WERI-Rb-1 (cell line): ENCODE measurements around the gene VWA2.

Source experiments
- DNase-seq: peaks from one replicate; pipeline ENCODE4 v3.0.0-alpha.2; 2020
- H3K27ac ChIP-seq: fragments of 250-450 bp; sonication (Bioruptor Pico); 2 replicates; pipeline ENCODE4 v1.5.1; 2020; ENCODE audit warnings: mild to moderate bottlenecking, moderate library complexity
- H3K27me3 ChIP-seq: fragments of 250-450 bp; sonication (Bioruptor Pico); 2 replicates; pipeline ENCODE4 v1.5.1; 2021; ENCODE audit warnings: mild to moderate bottlenecking, low read depth, moderate library complexity; ENCODE audit not compliant: insufficient read depth, severe bottlenecking
- H3K36me3 ChIP-seq: fragments of 250-450 bp; sonication (Bioruptor Pico); 2 replicates; pipeline ENCODE4 v1.5.1; 2020; ENCODE audit warnings: mild to moderate bottlenecking, moderate library complexity
- H3K4me3 ChIP-seq: 2 replicates; pipeline ENCODE4 v1.5.1; 2011; ENCODE audit warnings: low read depth, mild to moderate bottlenecking, control low read depth, low read length
- H3K9me3 ChIP-seq: fragments of 250-450 bp; sonication (Bioruptor Pico); 2 replicates; pipeline ENCODE4 v1.5.1; 2021; ENCODE audit warnings: mild to moderate bottlenecking, moderate library complexity; ENCODE audit not compliant: severe bottlenecking
- TF ChIP-seq, protein P1 (sequence below): IDR thresholded peaks from 2 replicates; pipeline ENCODE4 v1.5.1; 2011; ENCODE audit warnings: low read depth, mild to moderate bottlenecking, control low read depth, inconsistent platforms, low read length

Gene VWA2

DNA sequence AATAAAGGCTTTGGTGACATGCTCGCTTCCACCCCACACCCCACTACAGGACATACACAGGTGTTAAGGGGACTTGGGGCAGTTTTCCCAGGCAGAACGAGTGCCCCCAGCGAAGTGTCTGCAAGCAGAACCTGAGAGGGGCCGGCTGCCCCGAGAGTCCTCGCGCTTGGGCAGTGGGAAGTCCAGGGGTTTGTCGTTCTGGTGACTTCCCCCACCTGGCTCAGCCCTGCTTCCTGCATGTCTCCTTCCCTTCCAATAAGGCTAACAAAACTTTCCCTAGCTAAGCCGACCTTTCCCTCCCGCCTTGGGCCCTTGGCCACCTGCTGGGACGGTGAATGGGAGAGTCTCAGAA is 916 bp downstream of the VWA2 start:
- Histone ChIP-seq H3K36me3 (no peaks in the 10 kb centered on the region), H3K9me3 (no peaks in the 10 kb centered on the region), H3K4me3 (no peak overlapping the region), H3K27ac (no peak overlapping the region), H3K27me3 (peaks cover 35% of the 10 kb centered on the region)
- no peak for DNase-seq
- TF ChIP-seq, protein P1, sequence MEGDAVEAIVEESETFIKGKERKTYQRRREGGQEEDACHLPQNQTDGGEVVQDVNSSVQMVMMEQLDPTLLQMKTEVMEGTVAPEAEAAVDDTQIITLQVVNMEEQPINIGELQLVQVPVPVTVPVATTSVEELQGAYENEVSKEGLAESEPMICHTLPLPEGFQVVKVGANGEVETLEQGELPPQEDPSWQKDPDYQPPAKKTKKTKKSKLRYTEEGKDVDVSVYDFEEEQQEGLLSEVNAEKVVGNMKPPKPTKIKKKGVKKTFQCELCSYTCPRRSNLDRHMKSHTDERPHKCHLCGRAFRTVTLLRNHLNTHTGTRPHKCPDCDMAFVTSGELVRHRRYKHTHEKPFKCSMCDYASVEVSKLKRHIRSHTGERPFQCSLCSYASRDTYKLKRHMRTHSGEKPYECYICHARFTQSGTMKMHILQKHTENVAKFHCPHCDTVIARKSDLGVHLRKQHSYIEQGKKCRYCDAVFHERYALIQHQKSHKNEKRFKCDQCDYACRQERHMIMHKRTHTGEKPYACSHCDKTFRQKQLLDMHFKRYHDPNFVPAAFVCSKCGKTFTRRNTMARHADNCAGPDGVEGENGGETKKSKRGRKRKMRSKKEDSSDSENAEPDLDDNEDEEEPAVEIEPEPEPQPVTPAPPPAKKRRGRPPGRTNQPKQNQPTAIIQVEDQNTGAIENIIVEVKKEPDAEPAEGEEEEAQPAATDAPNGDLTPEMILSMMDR: no peak

DNA sequence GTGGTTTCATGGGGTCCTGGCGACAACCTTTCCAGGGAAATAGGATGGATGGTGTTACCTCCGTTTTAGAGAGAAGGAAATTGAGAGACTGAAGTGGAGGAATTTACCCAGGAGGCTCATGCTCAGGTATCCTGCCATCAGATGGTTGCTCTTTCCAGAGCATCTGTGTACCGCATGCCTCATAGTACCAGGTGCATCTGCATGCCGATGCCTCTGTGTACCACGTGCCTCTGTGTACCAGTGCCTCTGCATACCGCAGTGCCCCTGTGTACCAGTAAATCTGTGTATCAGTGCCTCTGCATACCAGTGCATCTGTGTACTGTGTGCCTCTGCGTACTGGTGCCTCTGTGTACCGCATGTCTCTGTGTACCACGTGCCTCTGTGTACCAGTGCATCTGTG is 3.2 kb downstream of the VWA2 start:
- Histone ChIP-seq H3K27me3 (peaks cover 35% of the 10 kb centered on the region), H3K4me3 (no peak overlapping the region), H3K27ac (no peak overlapping the region), H3K9me3 (no peaks in the 10 kb centered on the region), H3K36me3 (no peaks in the 10 kb centered on the region)
- TF ChIP-seq, protein P1: no peak
- no peak for DNase-seq

DNA sequence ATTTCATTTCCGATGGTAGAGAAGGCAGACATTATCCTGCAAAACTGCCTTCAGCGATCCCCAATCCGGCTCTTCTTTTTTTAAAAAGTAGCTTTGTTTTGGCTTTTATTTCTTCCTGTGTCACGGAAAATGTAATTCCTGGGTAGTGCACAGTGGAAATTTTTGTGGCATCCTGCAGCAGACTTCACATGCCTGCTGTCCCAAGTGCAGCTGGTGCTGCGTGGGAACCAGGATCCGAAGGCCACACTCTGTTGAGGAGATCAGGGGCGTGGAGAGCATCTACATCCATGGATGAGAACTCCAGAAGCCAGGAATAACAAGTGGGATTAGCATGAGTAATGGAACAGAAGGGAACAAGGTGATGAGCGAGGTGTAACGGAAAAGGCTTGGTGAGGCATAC is 4.6 kb downstream of the VWA2 start:
- Histone ChIP-seq H3K9me3 (no peaks in the 10 kb centered on the region), H3K36me3 (no peaks in the 10 kb centered on the region), H3K4me3 (no peak overlapping the region), H3K27me3 (peaks cover 28% of the 10 kb centered on the region), H3K27ac (no peak overlapping the region)
- no peak for DNase-seq
- TF ChIP-seq, protein P1: no peak

DNA sequence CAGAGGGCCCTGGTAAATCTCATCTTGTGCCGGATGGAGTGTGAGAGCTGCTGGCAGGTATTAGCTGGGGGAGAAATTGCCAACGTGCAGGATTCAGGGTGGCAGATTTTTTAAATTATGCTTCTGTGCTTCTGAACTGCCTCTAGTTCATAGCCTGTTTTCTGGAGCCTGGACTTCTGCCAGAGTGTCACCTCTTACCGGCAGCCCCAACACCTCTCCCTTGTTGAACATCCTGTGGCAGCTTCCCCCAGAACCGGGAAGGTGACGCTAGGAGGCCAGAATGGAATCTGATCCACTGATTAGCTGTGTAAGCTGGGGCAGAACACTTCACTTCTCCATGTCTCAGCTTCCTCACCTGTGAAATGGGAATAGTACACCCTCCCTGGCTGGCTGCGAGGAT is 5.1 kb downstream of the VWA2 start:
- TF ChIP-seq, protein P1: no peak

DNA sequence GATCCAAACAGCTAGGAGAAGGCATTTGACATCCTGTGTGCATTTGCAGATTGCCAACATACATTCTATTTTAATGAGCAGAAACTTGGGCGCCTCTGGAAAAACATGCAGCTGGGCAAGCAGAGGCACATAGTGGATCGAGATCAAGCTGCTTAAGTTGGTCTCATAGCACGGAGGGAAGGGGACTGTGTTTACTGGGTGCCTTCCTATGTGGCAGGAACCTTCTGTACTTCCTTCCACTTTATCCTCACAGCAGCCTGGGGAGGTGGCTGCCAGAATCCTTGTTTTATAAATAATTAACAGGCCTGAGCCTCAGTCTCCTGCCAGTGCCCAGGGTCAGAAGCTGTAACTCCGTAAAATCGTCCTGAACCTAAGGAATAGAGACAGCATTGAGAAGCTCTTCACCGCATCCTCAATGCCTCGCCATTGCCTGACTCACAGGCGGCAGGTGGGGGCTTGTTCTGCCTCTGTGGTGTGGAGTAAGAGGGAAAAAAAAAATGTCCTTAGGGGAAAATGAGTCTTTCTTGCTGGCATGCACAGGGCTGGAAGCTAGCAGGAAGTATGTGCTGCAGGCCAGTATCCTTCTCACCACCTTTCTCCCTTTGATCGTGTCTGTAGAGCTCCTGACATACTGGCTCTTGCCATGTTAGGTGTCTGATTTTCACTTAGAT is 6.2 kb downstream of the VWA2 start:
- Histone ChIP-seq H3K27me3 (peaks cover 12% of the 10 kb centered on the region), H3K27ac (no peak overlapping the region), H3K4me3 (no peak overlapping the region), H3K9me3 (no peaks in the 10 kb centered on the region), H3K36me3 (no peaks in the 10 kb centered on the region)
- no peak for DNase-seq
- TF ChIP-seq, protein P1: no peak

More for the DNA sequence above, 5.1 kb downstream of the VWA2 start:
- no peak overlapping the region for H3K27ac ChIP-seq
- H3K4me3 ChIP-seq: no peak overlapping the region
- H3K36me3 ChIP-seq: no peaks in the 10 kb centered on the region
- DNase-seq: no peak
- H3K9me3 ChIP-seq: no peaks in the 10 kb centered on the region
- peaks cover 23% of the 10 kb centered on the region for H3K27me3 ChIP-seq

DNA sequence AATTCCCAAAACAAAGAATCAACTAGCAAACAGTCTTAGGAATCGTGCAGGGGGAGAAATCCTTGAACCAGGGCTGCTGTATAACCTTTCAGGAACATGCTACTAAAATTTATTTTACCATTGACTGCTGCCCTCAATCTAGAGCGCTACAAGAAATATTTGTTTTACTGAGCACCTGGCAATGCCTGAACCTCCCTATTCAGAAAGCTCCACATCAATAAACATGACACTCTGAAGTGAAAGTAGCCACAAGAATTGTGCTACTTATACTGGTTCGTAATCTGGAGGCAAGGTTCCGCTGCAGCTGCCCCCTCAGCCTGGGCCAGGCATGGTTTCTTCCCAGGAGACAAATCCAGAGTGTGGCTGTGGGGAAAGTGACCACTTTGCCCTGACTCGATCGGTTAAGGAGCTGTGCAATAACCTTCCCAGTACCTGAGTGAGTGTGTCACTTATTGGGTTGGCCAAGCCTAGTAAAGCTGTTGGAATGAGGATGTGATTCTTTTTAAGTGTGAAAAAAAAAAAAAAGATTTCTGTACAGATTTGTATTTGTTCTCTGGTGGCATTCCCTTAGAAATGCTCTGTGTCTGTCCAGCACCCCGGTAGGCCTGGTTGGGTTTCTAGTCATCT is 7.7 kb downstream of the VWA2 start:
- Histone ChIP-seq H3K36me3 (no peaks in the 10 kb centered on the region), H3K27ac (no peak overlapping the region), H3K9me3 (no peaks in the 10 kb centered on the region), H3K27me3 (peaks cover 3% of the 10 kb centered on the region), H3K4me3 (no peak overlapping the region)
- DNase-seq: no peak
- TF ChIP-seq, protein P1: no peak
